GM12878 (cell line): ENCODE results near the gene ATP7A. TPM values are rescaled to one million over a fixed set of nuclear protein-coding genes. Genes with fewer than 3 reads are reported as not detected.

ENCODE experiments used
- ATAC-seq: fragments of 200-7000 bp; cut with Tn5 transposase; 3 replicates; pipeline ENCODE4 v1.9.1; 2020; ENCODE audit warnings: mild to moderate bottlenecking, moderate library complexity
- BruUV-seq: library from RNA; stranded (reverse); fragments of 400-500 nt; replicated peaks from 2 replicates; lab custom pipeline; 2021; lab: Mats Ljungman, UMichigan
- CTCF ChIA-PET: fragments of 300-600 bp; sonication (Branson Sonifier 250); formaldehyde crosslinking; extraction: SDS; loops from one replicate; lab custom pipeline; 2021; ENCODE audit warnings: inconsistent platforms; lab: Yijun Ruan, JAX
- POLR2A ChIA-PET: fragments of 350-600 bp; formaldehyde crosslinking; extraction: SDS; loops from one replicate; lab custom pipeline; 2021; ENCODE audit warnings: inconsistent platforms; lab: Charles Lee
- RAD21 ChIA-PET: fragments of 300-600 bp; sonication (Branson Sonifier 250); formaldehyde crosslinking; loops from one replicate; lab custom pipeline; 2023; ENCODE audit warnings: antibody characterized with exemption; ENCODE audit not compliant: unreplicated experiment; lab: Charles Lee
- SMC1A ChIA-PET: fragments of 300-600 bp; sonication (Branson Sonifier 250); formaldehyde crosslinking; loops from one replicate; lab custom pipeline; 2023; ENCODE audit not compliant: unreplicated experiment, uncharacterized antibody; lab: Charles Lee
- DNase-seq: peaks from one replicate; pipeline ENCODE4 v3.0.0-alpha.2; 2011; ENCODE audit warnings: low read depth, low spot score
- FAIRE-seq: peaks from 3 replicates; lab custom pipeline; 2011; peaks lifted over from hg19 to GRCh38; lab: Jason Lieb, UNC
- H2AFZ ChIP-seq: 2 replicates; pipeline ENCODE4 v1.6.0; 2011; ENCODE audit warnings: low read depth, low read length, control low read depth; ENCODE audit not compliant: control insufficient read depth
- H3K27ac ChIP-seq: 2 replicates; pipeline ENCODE4 v1.5.1; 2011; ENCODE audit warnings: control low read depth; ENCODE audit not compliant: control insufficient read depth, insufficient read depth
- H3K27me3 ChIP-seq, 2 experiments: replicated peaks in 1 of 2; 2 replicates each; pipeline versions ENCODE4 v1.6.0 to v1.6.1; 2011; ENCODE audit warnings: low read length in 1 of 2; ENCODE audit not compliant: control insufficient read depth in 2 of 2, insufficient read depth in 2 of 2
- H3K36me3 ChIP-seq, 2 experiments: 2 replicates each; pipeline ENCODE4 v1.5.1; 2011; ENCODE audit warnings: low read length in 1 of 2; ENCODE audit not compliant: control insufficient read depth in 2 of 2, insufficient read depth in 2 of 2
- H3K4me1 ChIP-seq: 2 replicates; pipeline ENCODE4 v1.6.1; 2011; ENCODE audit warnings: mild to moderate bottlenecking, low read length, moderate library complexity, mixed read lengths; ENCODE audit not compliant: control insufficient read depth, insufficient read depth
- H3K4me2 ChIP-seq: 2 replicates; pipeline ENCODE4 v1.6.0; 2011; ENCODE audit warnings: control low read depth; ENCODE audit not compliant: control insufficient read depth, insufficient read depth
- H3K4me3 ChIP-seq: fragments of 200-600 bp; sonication (generic); 2 replicates; pipeline ENCODE4 v1.5.1; 2016
- H3K79me2 ChIP-seq: 2 replicates; pipeline ENCODE4 v1.6.0; 2011; ENCODE audit warnings: low read length; ENCODE audit not compliant: control insufficient read depth, insufficient read depth
- H3K9ac ChIP-seq: 2 replicates; pipeline ENCODE4 v1.8.0; 2011; ENCODE audit warnings: low read length, control low read depth, mixed read lengths; ENCODE audit not compliant: control insufficient read depth, insufficient read depth
- H3K9me3 ChIP-seq: replicated peaks from 3 replicates; pipeline ENCODE4 v1.5.1; 2011; ENCODE audit warnings: mild to moderate bottlenecking, low read length; ENCODE audit not compliant: control insufficient read depth, insufficient read depth
- H4K20me1 ChIP-seq: 2 replicates; pipeline ENCODE4 v1.6.0; 2011; ENCODE audit not compliant: control insufficient read depth, insufficient read depth
- CBX3 ChIP-seq: fragments of 200-600 bp; sonication (generic); IDR thresholded peaks from 2 replicates; pipeline ENCODE4 v1.6.1; 2016; ENCODE audit warnings: low read depth, borderline replicate concordance
- CBX5 ChIP-seq: sonication (generic); IDR thresholded peaks from 2 replicates; pipeline ENCODE4 v1.6.1; 2016; ENCODE audit warnings: low read depth, moderate library complexity, mild to moderate bottlenecking, inconsistent platforms
- CREB1 ChIP-seq: IDR thresholded peaks from 2 replicates; pipeline ENCODE4 v1.6.1; 2012; ENCODE audit warnings: low read depth, mild to moderate bottlenecking, inconsistent platforms
- E4F1 ChIP-seq: fragments of 450-650 bp; IDR thresholded peaks from 2 replicates; pipeline ENCODE4 v1.6.1; 2018; ENCODE audit warnings: borderline replicate concordance, mild to moderate bottlenecking; ENCODE audit not compliant: partially characterized antibody
- IRF4 ChIP-seq: IDR thresholded peaks from 2 replicates; pipeline ENCODE4 v1.6.1; 2011; ENCODE audit warnings: low read depth, low read length
- KAT2A ChIP-seq: conservative IDR thresholded peaks from 2 replicates; pipeline ENCODE4 v1.6.1; 2011; ENCODE audit warnings: low read depth, low read length; ENCODE audit not compliant: control insufficient read depth
- MTA2 ChIP-seq: fragments of 450-650 bp; IDR thresholded peaks from 2 replicates; pipeline ENCODE4 v1.6.1; 2016; ENCODE audit warnings: low read depth, mild to moderate bottlenecking, moderate library complexity
- MXI1 ChIP-seq: fragments of 150-350 bp; IDR thresholded peaks from 2 replicates; pipeline ENCODE4 v1.6.1; 2011; ENCODE audit warnings: low read depth, mild to moderate bottlenecking, inconsistent platforms, low read length, improper control_type of control experiment
- PAX5 ChIP-seq: IDR thresholded peaks from 2 replicates; pipeline ENCODE4 v1.6.1; 2011; ENCODE audit warnings: low read depth, low read length, borderline replicate concordance
- SIN3A ChIP-seq: IDR thresholded peaks from 2 replicates; pipeline ENCODE4 v1.6.1; 2012; ENCODE audit warnings: low read depth, low read length, improper control_type of control experiment
- WGBS: methylation state at CpG from one replicate; pipeline ENCODE4 v1.1.6; 2016; ENCODE audit warnings: low lambda C conversion rate; ENCODE audit not compliant: insufficient replicate concordance, insufficient coverage; ENCODE audit errors: missing lambda C conversion rate; 5-methylcytosine and 5-hydroxymethylcytosine counted together
- in situ Hi-C: fragments of 300-500 bp; cut with MboI; formaldehyde crosslinking; loops from 9 replicates; pipeline ENCODE4 v1.14.3; 2018; ENCODE audit warnings: mixed read lengths
- intact Hi-C: fragments of 100-400 bp; cut with micrococcal nuclease; formaldehyde crosslinking; loops from one replicate; pipeline ENCODE4 v1.14.2; 2022; ENCODE audit not compliant: unreplicated experiment
- polyA plus RNA-seq, 11 experiments: library from polyadenylated mRNA; depleted of rRNA in 4 of 11; unstranded in 6 of 11; stranded (reverse) in 5 of 11; fragments of >200 nt; fragmentation: Nextera tagmentation in 4 of 11; fragmentation: Illumina TruSeq in 1 of 11; extraction: Ambion mirVana in 4 of 11; extraction: Trizol in 1 of 11; gene quantifications; 1 replicate in 1 of 11; 2 replicates in 10 of 11; pipeline versions ENCODE4 v1.2.1 to v1.2.3, GENCODE V29; 2011 to 2016; ENCODE audit warnings: inconsistent platforms in 2 of 11, missing spikeins in 2 of 11, low read depth in 1 of 11
- total RNA-seq, 4 experiments: library from RNA; depleted of rRNA in 3 of 4; stranded (reverse); fragments of >200 nt in 3 of 4; fragmentation: Illumina TruSeq in 1 of 4; extraction: Trizol in 1 of 4; gene quantifications; 2 replicates each; pipeline versions ENCODE4 v1.2.1 to v1.2.3, GENCODE V29; 2013 to 2021

ATP7A gene
- total and polyA plus RNA-seq, 10 of the 15 experiments (the other 5 are each of a cell fraction or from before 2014, with no cell fraction given), result 2.5 to 12.0 (median 7.6) TPM

- WGBS, result 47% methylated on average over 1 of the region's 1 CpG
- ChIA-PET RAD21 (interaction anchor here (0.5 to 1.9 kb wide), 2 partner anchors 156 to 282 kb away, joined by 3 to 7 read pairs; partner anchors contain the start of gene ATP7A), POLR2A (interaction anchor here (1.2 kb wide), 1 partner anchor 40 kb away, joined by 3 read pairs; no protein-coding TSS in a partner anchor), SMC1A (interaction anchor here (1.0 to 2.4 kb wide), 7 partner anchors 9 to 156 kb away, joined by 3 to 11 read pairs (median 5); partner anchors contain the start of gene ATP7A), CTCF (interaction anchor here (0.8 to 1.5 kb wide), 2 partner anchors 56 to 171 kb away, joined by 3 read pairs; partner anchors contain the start of gene MAGT1)
- Histone ChIP-seq H3K9ac (no peak overlapping the region), H3K79me2 (no peaks in the 10 kb centered on the region), H3K27ac (peak overlapping the region; percentile 87), H3K4me3 (no peak overlapping the region), H3K9me3 (peaks cover 6% of the 10 kb centered on the region; the same call in 2 of the 3 replicates), H3K36me3 (no peaks in the 10 kb centered on the region), H4K20me1 (no peaks in the 10 kb centered on the region), H3K27me3 (no peaks in the 10 kb centered on the region), H3K4me1 (peaks cover 19% of the 10 kb centered on the region), H2AFZ (no peak overlapping the region), H3K4me2 (no peak overlapping the region; the same call in 1 of the 2 replicates)
- TF ChIP-seq CREB1 (no peak), PAX5 (no peak), MTA2 (no peak), E4F1 (no peak), KAT2A (no peak), IRF4 (no peak), CBX5 (no peak), MXI1 (no peak), SIN3A (no peak), CBX3 (no peak)
- BruUV-seq, result no TSS peak
- intact Hi-C loops (loop anchor here (5.0 to 10.0 kb wide), 2 partner anchors 36 to 879 kb away; partner anchors contain the start of genes P2RY10 and PGK1), in situ Hi-C loops (no loop called here)
- no peak for DNase-seq
- no peak for ATAC-seq
- FAIRE-seq, result no peak
Observed at GRCh38 chrX:78066110-78066509, 155.6 kb downstream of the ATP7A start.
